Retinal pigment epithelial cell (primary cell): ENCODE results near the gene PDGFD.

ENCODE experiments used
- DNase-seq: peaks from one replicate; pipeline ENCODE4 v3.0.0-alpha.2; 2010; ENCODE audit warnings: low read depth
- H3K4me3 ChIP-seq: 2 replicates; pipeline ENCODE4 v1.5.1; 2011; ENCODE audit warnings: mild to moderate bottlenecking, low read length, control low read depth, moderate library complexity
- CTCF ChIP-seq: conservative IDR thresholded peaks from 2 replicates; pipeline ENCODE4 v1.5.1; 2011; ENCODE audit warnings: low read depth, low read length, control low read depth, inconsistent platforms

The PDGFD gene

GRCh38 chr11:104091281-104092096 is 72.5 kb downstream of the PDGFD start:
- TF ChIP-seq CTCF: no peak
- DNase-seq: peak; percentile 29
- H3K4me3 ChIP-seq: no peak overlapping the region

- DNase-seq: no peak
- no peak for TF ChIP-seq CTCF
- no peak overlapping the region for H3K4me3 ChIP-seq
Observed at GRCh38 chr11:104090767-104091166, 73.2 kb downstream of the PDGFD start.

GRCh38 chr11:104089481-104089880 is 74.5 kb downstream of the PDGFD start:
- TF ChIP-seq CTCF: no peak
- H3K4me3 ChIP-seq: no peak overlapping the region
- no peak for DNase-seq

DNA sequence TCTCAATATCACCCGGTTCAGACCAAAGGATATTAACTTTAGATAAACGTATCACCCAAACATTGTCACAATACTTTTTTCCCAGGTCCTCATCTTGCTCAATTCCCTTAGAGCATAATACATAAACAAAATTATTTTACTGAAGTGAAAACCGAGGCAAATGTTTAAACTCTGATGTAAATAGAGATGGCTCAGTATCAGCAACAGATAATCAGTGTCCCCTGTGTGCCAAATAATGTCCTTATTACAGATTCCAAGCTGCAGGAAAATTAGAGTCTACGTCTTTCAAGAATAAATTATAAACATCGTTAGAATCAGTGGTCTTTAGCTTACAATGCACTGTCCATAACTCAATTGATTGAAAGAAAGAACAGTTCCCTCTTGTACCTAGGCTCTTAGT is 77.3 kb downstream of the PDGFD start:
- no peak for TF ChIP-seq CTCF
- DNase-seq: no peak
- no peak overlapping the region for H3K4me3 ChIP-seq

DNA sequence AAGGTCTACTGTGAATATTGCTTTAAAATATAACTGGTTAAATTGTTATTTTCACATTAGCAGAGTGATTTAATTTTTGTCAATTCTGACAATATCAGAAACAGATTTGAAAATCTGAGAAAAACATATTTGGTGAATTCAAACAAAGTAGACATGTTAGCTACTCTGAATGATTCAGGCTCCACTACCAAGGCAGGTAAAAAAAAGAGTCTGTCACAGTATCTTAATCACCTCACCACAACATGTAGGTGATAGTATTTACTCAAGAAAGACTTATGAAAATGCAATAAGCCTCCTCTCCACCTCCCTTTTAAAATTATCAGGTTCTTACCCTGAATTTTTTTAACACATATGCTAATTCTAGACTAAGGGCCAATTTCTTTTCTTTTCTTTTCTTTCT is 85.0 kb downstream of the PDGFD start:
- TF ChIP-seq CTCF: no peak
- DNase-seq: no peak
- H3K4me3 ChIP-seq: no peak overlapping the region

DNA sequence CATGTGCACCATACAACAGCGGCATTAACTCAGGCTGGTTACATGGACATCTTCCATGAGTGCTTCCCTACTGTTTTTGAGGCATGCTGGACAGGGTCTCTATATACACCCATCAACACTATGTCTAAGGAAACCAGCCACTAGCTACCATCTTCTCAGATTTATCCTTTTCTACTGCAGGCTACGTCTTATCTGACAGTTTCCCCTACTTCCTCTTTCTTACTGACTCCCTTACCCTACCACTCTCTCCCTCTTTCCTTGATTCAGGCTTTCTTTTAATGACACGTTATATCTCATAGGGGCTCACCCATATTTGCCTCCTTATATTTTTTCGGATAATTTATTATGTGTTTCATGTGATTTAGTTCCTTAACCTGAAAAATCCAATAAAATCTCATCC is 85.7 kb downstream of the PDGFD start:
- no peak overlapping the region for H3K4me3 ChIP-seq
- no peak for TF ChIP-seq CTCF
- no peak for DNase-seq

DNA sequence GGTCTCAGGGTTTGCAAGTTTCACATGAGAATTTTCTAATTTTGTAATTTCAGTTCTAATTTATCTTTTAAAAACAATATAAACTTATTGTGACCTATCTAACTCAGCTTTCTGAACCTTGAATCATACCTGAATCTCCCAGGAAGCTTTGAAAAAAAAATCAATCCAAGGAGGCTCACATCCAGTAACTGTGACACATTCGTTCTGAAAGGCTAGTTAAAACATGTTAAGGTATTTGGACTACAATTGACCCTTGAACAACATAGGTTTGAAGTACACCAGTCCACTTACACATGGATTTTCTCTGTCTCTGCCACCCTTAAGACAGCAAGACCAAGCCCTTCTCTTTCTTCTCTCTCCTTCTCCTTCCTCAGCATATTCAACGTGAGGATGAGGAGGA is 87.5 kb downstream of the PDGFD start:
- DNase-seq: no peak
- H3K4me3 ChIP-seq: no peak overlapping the region
- TF ChIP-seq CTCF: no peak
